Epithelial cell of esophagus (primary cell): ENCODE results near the gene NOC4L.

ENCODE experiments used
- DNase-seq: peaks from one replicate; pipeline ENCODE4 v3.0.0; 2010; ENCODE audit warnings: low read depth
- H3K4me3 ChIP-seq: 2 replicates; pipeline ENCODE4 v1.5.1; 2011; ENCODE audit warnings: mild to moderate bottlenecking, low read length, control low read depth
- CTCF ChIP-seq: IDR thresholded peaks from 2 replicates; pipeline ENCODE4 v1.5.1; 2011; ENCODE audit warnings: low read depth, mild to moderate bottlenecking, low read length, control low read depth, inconsistent platforms; ENCODE audit not compliant: insufficient read depth; ENCODE audit errors: missing control alignments

The NOC4L gene

GRCh38 chr12:132186208-132186856 is 42.1 kb downstream of the NOC4L start:
- H3K4me3 ChIP-seq: no peak overlapping the region
- DNase-seq: no peak
- no peak for TF ChIP-seq CTCF

- no peak for TF ChIP-seq CTCF
- DNase-seq: no peak
- H3K4me3 ChIP-seq: no peak overlapping the region
Observed at GRCh38 chr12:132186857-132187620, 42.8 kb downstream of the NOC4L start.

GRCh38 chr12:132187646-132188450 is 43.6 kb downstream of the NOC4L start:
- no peak for TF ChIP-seq CTCF
- no peak for DNase-seq
- no peak overlapping the region for H3K4me3 ChIP-seq

- no peak for DNase-seq
- TF ChIP-seq CTCF: no peak
- no peak overlapping the region for H3K4me3 ChIP-seq
Observed at GRCh38 chr12:132188451-132188901, 44.2 kb downstream of the NOC4L start.

- TF ChIP-seq CTCF: no peak
- peak overlapping the region; percentile 50 for H3K4me3 ChIP-seq
- DNase-seq: no peak
Observed at GRCh38 chr12:132188916-132189325, 44.7 kb downstream of the NOC4L start.

GRCh38 chr12:132189378-132190011 is 45.2 kb downstream of the NOC4L start:
- DNase-seq: peak; percentile 89
- TF ChIP-seq CTCF: peak; percentile 6
- H3K4me3 ChIP-seq: peak overlapping the region; percentile 50
